ENCODE data around the gene TNPO2. TPM values are rescaled to one million over a fixed set of nuclear protein-coding genes. Genes with fewer than 3 reads are reported as not detected.
A peak's percentile ranks its signal among the peaks of the same experiment; 100 is the strongest.

The TNPO2 gene
- total RNA-seq, 1 donor from 2014 or later, result 163 TPM

GRCh38 chr19:12752056-12752781, 28.5 kb upstream of the TNPO2 start:
- no peak for DNase-seq
- peaks cover 18% of the 10 kb centered on the region for H3K27me3 Mint-ChIP-seq
- peaks cover 4% of the 10 kb centered on the region for H3K4me1 Mint-ChIP-seq
- H3K4me3 Mint-ChIP-seq, result no peak overlapping the region
- peaks cover 12% of the 10 kb centered on the region for H3K36me3 Mint-ChIP-seq (ENCODE audit: low read depth)
- H3K27ac Mint-ChIP-seq, result no peak overlapping the region
- peaks cover 6% of the 10 kb centered on the region for H3K9me3 Mint-ChIP-seq
- intact Hi-C loops (cut with micrococcal nuclease), result no loop called here

- Mint-ChIP-seq H3K4me1 (peaks cover 4% of the 10 kb centered on the region), H3K27me3 (peaks cover 18% of the 10 kb centered on the region), H3K4me3 (no peak within 1 kb of the TSS), H3K9me3 (peaks cover 6% of the 10 kb centered on the region), H3K36me3 (ENCODE audit: low read depth) (peaks cover 18% of the 10 kb centered on the region), H3K27ac (no peak within 1 kb of the TSS)
- DNase-seq, result no peak
- intact Hi-C loops (cut with micrococcal nuclease), result no loop called here
Measured at GRCh38 chr19:12751635-12752034, 27.9 kb upstream of the TNPO2 start, which contains the start of gene BEST2. Gene BEST2, plus strand, starts transcription at chr19:12751791. Its CDS starts 802 bp downstream, at chr19:12752593.

GRCh38 chr19:12750851-12751250, 27.1 kb upstream of the TNPO2 start:
- no peak overlapping the region for H3K27ac Mint-ChIP-seq
- peaks cover 4% of the 10 kb centered on the region for H3K4me1 Mint-ChIP-seq
- H3K27me3 Mint-ChIP-seq, result peaks cover 18% of the 10 kb centered on the region

DNA sequence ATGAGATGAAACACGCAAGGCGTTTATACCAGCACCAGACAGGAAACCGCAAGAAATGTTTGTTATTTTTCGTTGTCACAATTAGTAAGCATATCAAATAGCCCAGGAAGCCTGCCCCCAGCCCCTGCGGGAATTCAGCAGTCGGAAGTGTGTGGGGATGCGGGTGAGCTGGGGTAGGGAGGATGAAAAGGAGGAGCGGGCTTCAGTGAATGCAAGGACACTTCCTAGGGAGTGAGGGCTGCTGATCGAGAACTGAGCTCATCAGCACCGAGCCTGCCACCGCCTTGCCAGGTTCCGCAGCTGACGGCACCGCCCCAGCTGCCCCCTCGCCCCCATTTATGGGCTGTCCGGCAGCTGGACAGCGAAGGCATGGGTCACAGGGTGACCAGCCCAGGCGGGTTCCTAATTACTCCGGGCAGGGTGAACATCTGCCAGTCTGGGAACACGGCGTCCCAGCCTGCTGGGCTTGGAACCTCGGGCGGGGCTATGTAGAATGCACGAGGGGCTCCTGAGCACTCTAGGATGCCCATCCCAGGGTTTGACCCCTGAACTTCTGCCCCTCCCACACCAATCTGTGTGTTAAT, 26.3 kb upstream of the TNPO2 start:
- peaks cover 29% of the 10 kb centered on the region for H3K36me3 Mint-ChIP-seq (ENCODE audit: low read depth)
- H3K4me3 Mint-ChIP-seq, result no peak overlapping the region
- no peak overlapping the region for H3K27ac Mint-ChIP-seq

More at GRCh38 chr19:12750851-12751250, 27.1 kb upstream of the TNPO2 start:
- H3K4me3 Mint-ChIP-seq, result no peak overlapping the region
- peaks cover 22% of the 10 kb centered on the region for H3K36me3 Mint-ChIP-seq (ENCODE audit: low read depth)
- intact Hi-C loops (cut with micrococcal nuclease), result no loop called here
- peaks cover 6% of the 10 kb centered on the region for H3K9me3 Mint-ChIP-seq
- no peak for DNase-seq

DNA sequence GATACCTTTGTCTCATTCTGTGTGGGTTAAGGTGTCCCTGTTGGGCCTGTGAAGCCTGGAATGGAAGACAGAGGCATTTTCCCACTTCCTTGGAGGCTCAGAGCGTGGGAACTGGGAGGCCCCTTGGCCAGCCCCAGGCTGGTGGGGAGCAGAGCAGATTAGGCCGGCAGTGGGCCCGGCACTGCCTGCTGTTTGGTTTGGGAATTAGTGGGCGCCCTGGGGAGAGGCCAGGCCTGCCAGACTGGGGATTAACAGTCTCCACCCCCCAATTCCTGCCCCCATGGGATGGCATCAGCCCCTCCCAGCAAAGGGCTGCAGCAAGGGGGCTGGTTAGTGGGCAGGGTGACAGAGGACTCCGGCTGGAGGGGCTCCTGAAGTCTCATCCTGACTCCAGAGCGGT, 24.8 kb upstream of the TNPO2 start:
- no peak overlapping the region for H3K4me3 Mint-ChIP-seq
- peaks cover 35% of the 10 kb centered on the region for H3K36me3 Mint-ChIP-seq (ENCODE audit: low read depth)
- H3K9me3 Mint-ChIP-seq, result peaks cover 6% of the 10 kb centered on the region
- H3K27ac Mint-ChIP-seq, result no peak overlapping the region
- H3K27me3 Mint-ChIP-seq, result peaks cover 18% of the 10 kb centered on the region
- peaks cover 4% of the 10 kb centered on the region for H3K4me1 Mint-ChIP-seq
- DNase-seq, result no peak
- intact Hi-C loops (cut with micrococcal nuclease), result no loop called here

More for the DNA sequence above, 26.3 kb upstream of the TNPO2 start:
- intact Hi-C loops (cut with micrococcal nuclease), result no loop called here
- H3K9me3 Mint-ChIP-seq, result peaks cover 6% of the 10 kb centered on the region
- peaks cover 18% of the 10 kb centered on the region for H3K27me3 Mint-ChIP-seq
- no peak for DNase-seq
- peaks cover 4% of the 10 kb centered on the region for H3K4me1 Mint-ChIP-seq

DNA sequence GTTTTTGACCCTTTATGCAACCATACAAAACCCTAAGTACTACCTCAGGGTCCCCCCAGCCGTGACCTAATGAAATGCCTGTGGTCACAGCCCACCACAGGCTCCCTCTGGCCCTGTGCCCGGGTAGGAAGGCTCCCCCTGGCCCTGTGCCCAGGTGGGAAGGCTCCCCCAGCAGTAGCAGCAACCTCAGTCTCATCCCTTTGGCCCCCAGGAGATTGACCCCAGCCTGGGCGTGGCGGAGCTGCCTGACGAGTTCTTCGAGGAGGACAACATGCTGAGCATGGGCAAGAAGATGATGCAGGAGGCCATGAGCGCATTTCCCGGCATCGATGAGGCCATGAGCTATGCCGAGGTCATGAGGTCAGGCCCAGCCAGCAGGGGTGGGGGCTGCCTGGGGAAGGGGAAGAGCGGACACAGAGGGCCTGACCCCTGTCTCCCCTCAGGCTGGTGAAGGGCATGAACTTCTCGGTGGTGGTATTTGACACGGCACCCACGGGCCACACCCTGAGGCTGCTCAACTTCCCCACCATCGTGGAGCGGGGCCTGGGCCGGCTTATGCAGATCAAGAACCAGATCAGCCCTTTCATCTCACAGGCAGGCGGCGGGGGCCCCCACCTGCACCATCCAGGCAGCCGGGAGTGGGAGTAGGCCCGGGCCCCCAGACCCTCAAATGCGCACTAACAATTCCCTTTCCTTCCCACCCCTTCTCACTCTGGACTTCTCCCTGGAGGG, 21.6 kb upstream of the TNPO2 start:
- peaks cover 4% of the 10 kb centered on the region for H3K27me3 Mint-ChIP-seq
- no peak overlapping the region for H3K27ac Mint-ChIP-seq
- H3K36me3 Mint-ChIP-seq (ENCODE audit: low read depth), result peaks cover 46% of the 10 kb centered on the region

DNA sequence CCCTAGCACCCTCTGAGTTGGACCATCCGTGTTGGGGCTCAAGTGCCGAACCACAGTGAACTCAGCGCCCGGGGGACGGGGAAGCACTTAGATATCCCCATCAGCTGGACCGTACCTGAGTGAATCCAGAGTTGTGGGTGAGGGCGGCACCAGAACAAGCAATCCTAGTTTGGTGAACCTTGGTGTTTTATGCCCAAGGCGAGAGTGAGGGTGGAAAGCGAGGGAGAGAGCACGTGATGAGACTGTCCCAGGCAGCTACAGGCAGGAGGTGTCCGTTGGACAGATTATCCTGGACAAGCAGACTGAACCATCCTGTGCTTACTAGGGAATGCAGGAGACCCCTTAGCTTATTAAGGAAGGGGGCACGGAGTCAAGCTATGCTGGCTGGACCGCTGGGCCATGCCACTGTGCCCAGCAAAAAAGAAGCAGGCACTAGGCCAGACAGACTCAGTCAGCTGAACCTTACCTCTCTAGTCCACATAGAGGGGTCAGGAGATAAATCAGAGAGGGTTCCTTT, 14.2 kb upstream of the TNPO2 start:
- H3K4me3 Mint-ChIP-seq, result peak overlapping the region; percentile 100
- intact Hi-C loops (cut with micrococcal nuclease), result loop anchor here (1.0 to 10.0 kb wide), 2 partner anchors 68 to 197 kb away; partner anchors contain the start of genes CALR, FARSA and RNASEH2A
- no peaks in the 10 kb centered on the region for H3K9me3 Mint-ChIP-seq
- peaks cover 34% of the 10 kb centered on the region for H3K4me1 Mint-ChIP-seq
- H3K27ac Mint-ChIP-seq, result peak overlapping the region; percentile 98
- peaks cover 29% of the 10 kb centered on the region for H3K36me3 Mint-ChIP-seq (ENCODE audit: low read depth)
- DNase-seq, result no peak
- H3K27me3 Mint-ChIP-seq, result no peaks in the 10 kb centered on the region

More for the DNA sequence above, 21.6 kb upstream of the TNPO2 start:
- Mint-ChIP-seq H3K4me3 (no peak overlapping the region), H3K4me1 (peaks cover 4% of the 10 kb centered on the region), H3K9me3 (peaks cover 6% of the 10 kb centered on the region)
- no peak for DNase-seq
- intact Hi-C loops (cut with micrococcal nuclease), result no loop called here

GRCh38 chr19:12736995-12737834, 13.5 kb upstream of the TNPO2 start, which contains the start of gene GET3:
Gene GET3, plus strand, starts transcription at chr19:12737497. Its CDS starts 9 bp downstream, at chr19:12737506.
- peak; percentile 94 for DNase-seq
- Mint-ChIP-seq H3K9me3 (no peaks in the 10 kb centered on the region), H3K27ac (peak within 1 kb of the TSS; percentile 98), H3K4me1 (peaks cover 38% of the 10 kb centered on the region), H3K27me3 (no peaks in the 10 kb centered on the region), H3K36me3 (ENCODE audit: low read depth) (peaks cover 30% of the 10 kb centered on the region), H3K4me3 (peak within 1 kb of the TSS; percentile 100)
- intact Hi-C loops (cut with micrococcal nuclease), result loop anchor here (1.0 to 10.0 kb wide), 2 partner anchors 69 to 198 kb away; partner anchors contain the start of genes CALR, FARSA and RNASEH2A

DNA sequence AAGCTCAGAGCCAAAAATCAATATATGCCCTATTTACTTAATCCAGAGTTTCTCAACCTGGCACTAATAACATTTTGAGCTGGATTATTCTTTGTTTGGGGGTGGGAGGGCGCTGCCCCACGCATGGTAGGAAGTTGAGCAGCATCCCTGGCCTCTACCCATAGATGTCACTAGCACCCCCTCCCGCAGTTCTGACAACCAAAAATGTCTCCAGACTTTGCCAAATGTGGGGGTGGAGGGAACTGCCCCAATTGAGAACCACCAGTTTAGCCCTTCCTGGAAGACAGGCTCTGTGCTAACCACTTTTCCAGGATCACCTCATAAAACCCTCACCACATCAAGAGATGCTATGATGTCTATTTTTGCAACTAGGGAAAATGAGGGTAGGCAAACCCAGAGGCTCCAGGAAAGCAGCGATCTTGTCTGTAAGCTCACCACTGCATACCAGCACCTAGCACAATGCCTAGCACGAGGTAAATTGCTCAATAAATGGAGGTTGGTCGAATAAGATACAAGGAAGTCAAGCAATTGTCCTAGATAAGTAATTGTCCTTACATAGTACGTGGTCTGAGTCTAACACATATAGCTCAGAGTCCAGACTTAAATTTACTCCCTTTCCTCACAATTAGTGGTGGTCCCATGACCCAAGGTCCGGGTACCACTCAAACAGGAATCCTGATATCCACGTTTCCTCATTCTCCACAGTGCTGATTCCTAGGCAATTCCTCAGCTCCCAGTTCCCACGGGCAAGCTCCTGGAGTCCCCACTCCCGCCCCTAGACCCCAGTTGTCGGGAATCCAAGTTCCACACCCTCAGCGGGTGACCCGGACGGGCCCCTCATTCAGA, 9.9 kb upstream of the TNPO2 start:
- intact Hi-C loops (cut with micrococcal nuclease), result loop anchor here (1.0 to 10.0 kb wide), 2 partner anchors 11 to 201 kb away; partner anchors contain the start of genes CALR and FARSA
- Mint-ChIP-seq H3K4me3 (peak overlapping the region; percentile 90), H3K27me3 (no peaks in the 10 kb centered on the region), H3K27ac (peak overlapping the region; percentile 94), H3K9me3 (no peaks in the 10 kb centered on the region), H3K36me3 (ENCODE audit: low read depth) (peaks cover 39% of the 10 kb centered on the region), H3K4me1 (peaks cover 43% of the 10 kb centered on the region)
- peak; percentile 85 for DNase-seq

DNA sequence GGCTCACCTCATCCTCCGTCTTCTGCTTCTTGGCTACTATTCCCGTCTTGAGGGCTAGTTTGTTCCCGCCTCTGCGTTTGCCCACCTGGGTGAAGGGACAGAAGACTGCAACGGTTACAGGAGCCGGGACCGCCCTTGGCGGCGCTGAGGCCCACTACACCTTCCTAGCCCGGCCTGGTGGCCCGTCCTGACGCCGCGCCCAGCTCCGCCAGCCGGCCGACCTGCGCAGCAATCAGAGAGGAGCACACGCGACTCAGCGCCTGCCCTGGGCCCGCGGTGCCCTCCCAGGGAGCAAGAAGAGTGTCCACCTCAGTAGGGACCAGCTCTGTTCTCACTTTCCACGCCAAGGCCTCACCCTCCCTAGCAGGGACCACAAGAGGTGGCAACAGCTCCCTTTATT, 7.6 kb upstream of the TNPO2 start:
- Mint-ChIP-seq H3K4me3 (no peak overlapping the region), H3K36me3 (ENCODE audit: low read depth) (peaks cover 51% of the 10 kb centered on the region), H3K9me3 (no peaks in the 10 kb centered on the region), H3K27ac (no peak overlapping the region), H3K4me1 (peaks cover 28% of the 10 kb centered on the region), H3K27me3 (no peaks in the 10 kb centered on the region)
- intact Hi-C loops (cut with micrococcal nuclease), result loop anchor here (10.0 kb wide), 1 partner anchor 203 kb away; the partner anchor contains the start of genes CALR and FARSA
- no peak for DNase-seq

- H3K36me3 Mint-ChIP-seq (ENCODE audit: low read depth), result peaks cover 51% of the 10 kb centered on the region
Measured at GRCh38 chr19:12730064-12730463, 6.3 kb upstream of the TNPO2 start.

DNA sequence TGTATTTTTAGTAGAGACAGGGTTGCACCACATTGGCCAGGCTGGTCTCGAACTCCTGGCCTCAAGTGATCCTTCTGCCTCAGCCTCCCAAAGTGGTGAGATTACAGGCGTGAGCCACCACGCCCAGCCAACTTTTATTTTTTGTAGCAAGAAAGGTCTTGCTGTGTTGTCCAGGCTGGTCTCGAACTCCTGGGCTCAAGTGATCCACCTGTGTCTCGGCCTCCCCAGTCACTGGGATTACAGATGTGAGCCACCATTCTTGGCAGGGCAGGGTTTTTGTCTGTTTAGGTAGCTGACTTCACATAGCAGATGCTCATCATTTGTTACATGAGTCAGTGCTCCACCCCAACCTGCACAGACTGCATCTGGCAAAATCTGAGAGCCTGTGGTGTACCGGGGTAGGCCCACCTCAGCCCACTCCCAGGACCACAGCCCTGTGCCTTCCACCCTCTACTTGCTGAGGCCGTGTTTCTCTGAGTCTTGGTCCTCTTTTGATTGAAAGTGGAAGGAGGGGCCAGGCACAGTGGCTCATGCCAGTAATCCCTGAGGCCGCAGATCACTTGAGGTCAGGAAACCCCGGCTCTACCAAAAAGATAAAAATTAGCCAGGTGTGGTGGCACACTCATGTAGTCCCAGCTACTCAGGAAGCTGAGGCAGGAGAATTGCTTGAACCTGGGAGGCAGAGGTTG, 4.2 kb upstream of the TNPO2 start:
- H3K27me3 Mint-ChIP-seq, result no peaks in the 10 kb centered on the region
- peaks cover 47% of the 10 kb centered on the region for H3K36me3 Mint-ChIP-seq (ENCODE audit: low read depth)
- peaks cover 24% of the 10 kb centered on the region for H3K4me1 Mint-ChIP-seq
- intact Hi-C loops (cut with micrococcal nuclease), result no loop called here
- H3K4me3 Mint-ChIP-seq, result no peak overlapping the region
- no peak overlapping the region for H3K27ac Mint-ChIP-seq
- DNase-seq, result no peak
- no peaks in the 10 kb centered on the region for H3K9me3 Mint-ChIP-seq

More at GRCh38 chr19:12730064-12730463, 6.3 kb upstream of the TNPO2 start:
- H3K4me3 Mint-ChIP-seq, result no peak overlapping the region
- no peak overlapping the region for H3K27ac Mint-ChIP-seq
- H3K9me3 Mint-ChIP-seq, result no peaks in the 10 kb centered on the region
- H3K4me1 Mint-ChIP-seq, result peaks cover 24% of the 10 kb centered on the region
- H3K27me3 Mint-ChIP-seq, result no peaks in the 10 kb centered on the region
- intact Hi-C loops (cut with micrococcal nuclease), result loop anchor here (10.0 kb wide), 1 partner anchor 205 kb away; the partner anchor contains the start of genes CALR and FARSA
- DNase-seq, result no peak

Data from activated CD4-positive, alpha-beta T cell treated with anti-CD3 and anti-CD28 coated beads, Interleukin-2, amount 10 ng/mL, durations not matched to agents 24 days and 14 days (primary cell).